GM04503 (cell line): ENCODE measurements around the gene THSD4.

Experiments used
- DNase-seq: peaks from one replicate; pipeline ENCODE4 v3.0.0-alpha.2; 2012; ENCODE audit warnings: low read depth

Gene THSD4

DNA sequence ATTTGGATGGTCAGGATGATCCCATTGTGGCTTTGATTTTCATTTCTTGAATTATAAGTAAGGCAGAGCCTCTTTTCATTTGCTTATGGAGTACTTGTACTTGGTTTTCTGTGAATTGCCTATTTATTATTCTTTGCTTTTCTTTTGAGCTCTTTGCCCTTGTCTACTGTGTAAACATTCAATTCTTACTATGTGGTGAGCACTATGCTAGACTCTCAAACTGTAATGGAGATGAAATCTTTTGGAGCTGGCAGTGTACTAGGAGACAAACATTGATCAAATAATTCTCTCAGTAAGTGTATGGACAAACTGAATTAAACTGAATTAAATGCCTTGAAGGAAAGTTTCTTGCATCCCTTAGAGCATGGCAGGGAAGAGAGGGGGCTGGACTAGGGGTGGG is 608.1 kb downstream of the THSD4 start:
- no peak for DNase-seq

DNA sequence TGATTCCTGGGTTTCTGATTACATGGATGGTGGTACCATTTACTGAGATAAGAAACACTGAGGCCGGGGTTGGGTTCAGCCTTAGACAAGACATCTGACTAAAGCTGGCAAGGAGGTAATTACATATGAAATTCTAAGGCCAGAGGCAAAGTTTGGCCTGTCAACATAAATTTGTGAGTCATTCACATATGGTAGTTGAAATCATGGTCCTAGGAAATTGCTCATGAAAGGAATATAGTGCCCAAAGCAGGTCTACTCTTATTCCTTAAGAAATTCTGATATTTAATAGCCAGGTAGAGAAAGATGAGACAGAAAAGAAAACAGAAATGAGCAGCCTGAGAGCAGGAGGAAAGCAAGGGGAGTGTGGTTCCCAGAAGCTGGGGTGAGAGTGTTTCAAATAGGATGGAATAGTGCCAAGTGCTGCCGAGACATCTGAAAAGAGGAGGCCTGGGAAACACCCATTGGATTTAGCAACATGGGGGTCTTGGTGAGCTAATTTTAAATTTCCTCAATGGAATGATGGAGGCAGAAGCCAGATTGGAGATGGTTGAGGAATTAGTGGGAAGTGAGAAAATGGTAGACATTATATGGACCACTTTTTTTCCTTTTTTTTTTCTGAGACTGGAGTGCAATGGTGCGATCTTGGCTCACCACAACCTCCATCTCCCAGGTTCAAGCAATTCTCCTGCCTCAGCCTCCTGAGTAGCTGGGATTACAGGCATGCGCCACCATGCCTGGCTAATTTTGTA is 610.1 kb downstream of the THSD4 start:
- DNase-seq, result peak; percentile 47

DNA sequence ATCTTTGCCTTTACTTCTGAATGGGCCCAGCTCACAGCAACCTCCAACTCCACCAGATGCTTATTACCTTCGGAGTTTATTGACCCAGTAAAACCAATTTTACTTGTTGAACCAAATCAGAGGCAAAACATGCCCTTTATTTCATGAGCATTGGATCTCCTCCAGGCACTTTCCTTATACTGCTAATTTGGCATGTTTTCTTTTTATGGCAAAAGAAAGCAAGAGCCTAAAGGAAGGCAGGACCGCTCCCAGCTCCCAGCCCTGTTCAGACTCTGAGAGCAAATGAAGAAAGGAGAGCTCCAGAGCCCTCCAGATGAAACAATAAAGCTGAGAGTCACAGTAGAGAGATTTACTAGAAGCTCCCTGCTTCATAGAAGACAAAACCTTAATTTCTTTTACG is 613.6 kb downstream of the THSD4 start:
- no peak for DNase-seq

DNA sequence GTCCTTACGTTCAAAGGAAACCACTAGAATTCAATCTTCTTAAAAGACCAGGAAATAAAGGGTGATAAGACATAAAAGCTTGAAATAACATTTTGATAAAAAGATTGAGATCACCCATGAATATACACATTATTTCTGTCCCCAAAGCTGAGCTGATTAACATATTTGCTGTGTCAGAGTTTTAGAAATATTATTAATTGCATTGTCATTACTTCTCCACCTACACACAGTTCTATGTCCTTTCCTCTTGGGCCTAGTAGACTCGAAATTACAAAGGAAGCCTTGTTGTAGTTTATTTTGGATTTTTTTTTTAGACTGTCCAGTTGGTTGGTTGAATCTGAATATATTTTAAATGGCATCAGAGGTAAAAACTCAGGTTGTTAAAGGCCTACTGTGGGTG is 614.0 kb downstream of the THSD4 start:
- DNase-seq, result no peak

DNA sequence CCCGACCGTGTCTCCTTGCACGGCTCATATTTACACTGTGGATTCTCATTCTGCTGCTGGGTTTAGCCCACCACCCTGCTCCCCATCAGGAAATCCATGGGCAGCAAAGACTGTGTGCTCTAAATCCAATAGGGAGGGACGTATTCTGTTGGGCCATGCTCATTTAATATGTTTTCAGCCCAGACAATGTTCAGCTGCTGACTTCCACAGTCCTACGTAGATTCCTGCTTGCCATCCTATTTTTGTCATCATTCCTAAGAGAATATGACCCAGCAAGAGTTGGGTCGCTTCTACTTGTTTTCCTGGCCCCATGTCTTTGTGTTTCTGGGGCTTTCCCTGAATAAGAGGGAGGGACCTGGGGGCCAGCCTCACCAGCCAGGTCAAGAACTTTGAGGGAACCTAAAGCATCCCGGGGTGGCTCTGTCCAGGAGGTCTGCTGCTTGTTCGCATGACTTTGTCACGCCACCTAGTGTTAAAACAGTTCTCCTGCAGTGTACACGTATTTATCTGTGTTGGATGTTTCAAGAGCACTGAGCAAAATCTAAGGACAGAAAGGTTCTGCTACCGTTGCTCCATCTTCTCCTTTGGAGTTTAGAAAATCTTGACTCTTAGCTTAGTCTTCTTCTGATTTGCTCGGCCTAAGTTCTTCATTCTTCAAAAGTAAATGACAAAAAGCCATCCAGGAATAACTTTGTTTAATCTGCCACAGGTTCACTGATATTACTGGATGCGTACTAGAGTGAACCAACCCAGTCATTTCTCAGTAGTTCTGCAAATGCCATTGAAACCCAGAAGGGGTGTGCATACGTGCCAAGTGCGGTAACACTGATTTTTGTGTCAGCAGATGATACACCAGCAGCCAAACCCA is 615.2 kb downstream of the THSD4 start:
- DNase-seq, result no peak

DNA sequence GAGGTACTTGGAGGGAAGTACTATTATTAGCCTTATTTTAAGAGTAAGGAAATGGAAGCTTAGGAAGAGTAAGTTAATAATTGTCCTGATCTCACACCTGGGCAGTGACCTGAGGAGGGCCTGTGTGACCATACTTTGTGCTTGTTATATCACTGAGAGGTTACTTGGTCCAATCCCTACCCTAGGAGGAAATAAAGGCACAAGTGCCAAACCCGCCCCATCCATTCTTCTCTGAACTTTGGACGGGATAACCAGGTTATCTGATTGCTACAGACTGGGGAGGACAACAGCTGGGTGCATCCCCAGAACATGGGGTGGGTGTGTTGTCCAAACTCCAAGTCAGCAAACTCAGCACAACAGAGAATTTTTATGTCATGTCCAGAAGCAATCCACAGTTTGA is 617.4 kb downstream of the THSD4 start:
- DNase-seq, result no peak

DNA sequence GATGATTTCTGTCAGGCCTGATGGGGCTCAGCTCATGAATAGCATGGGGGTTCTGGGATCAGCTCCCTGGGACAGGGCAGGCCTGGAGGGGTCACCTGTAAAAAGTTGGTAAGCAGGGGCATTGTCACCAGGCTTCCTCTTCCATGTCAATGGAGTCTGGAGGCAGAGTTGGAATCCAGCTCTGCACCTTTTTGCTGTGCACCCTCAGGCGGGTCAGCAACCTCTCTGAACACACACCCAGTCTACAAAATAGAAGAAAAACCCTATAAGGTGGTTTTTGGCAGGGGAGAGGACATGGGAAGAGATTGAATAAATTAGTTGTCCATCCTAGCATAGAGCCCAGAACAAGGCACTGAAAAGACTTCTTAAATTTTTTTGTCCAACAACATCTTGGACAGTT is 617.9 kb downstream of the THSD4 start:
- DNase-seq, result no peak

DNA sequence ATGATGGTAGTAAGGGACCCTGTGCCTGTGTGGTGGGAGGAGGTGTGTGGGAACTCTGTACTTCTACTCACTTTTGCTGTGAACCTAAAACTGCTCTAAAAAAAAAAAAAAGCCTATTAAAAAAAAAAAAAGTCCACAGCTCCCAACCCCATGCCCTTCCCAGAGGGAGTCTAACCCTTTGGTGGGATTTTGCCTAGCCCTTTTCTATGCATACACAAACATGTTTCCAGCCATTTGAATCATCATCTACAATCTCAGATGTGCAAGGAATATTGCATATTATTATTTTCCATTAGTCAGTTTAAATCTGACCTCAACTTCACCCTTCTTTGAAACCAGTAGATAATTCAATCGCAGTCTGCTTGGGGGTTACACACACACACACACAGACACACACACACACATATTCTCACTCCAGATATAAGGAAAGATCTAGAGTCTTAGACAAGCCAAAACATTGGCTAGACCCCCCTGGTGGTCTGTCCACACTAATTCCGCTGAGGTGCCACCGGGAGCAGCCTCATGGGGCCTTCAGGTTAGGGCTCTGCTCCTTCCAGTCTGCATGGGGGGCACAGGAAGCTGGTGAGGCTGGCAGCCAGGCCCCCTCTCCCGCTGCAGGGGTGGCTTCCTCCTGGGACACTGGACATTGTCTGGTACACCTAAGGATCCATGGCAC is 619.6 kb downstream of the THSD4 start:
- DNase-seq, result no peak

DNA sequence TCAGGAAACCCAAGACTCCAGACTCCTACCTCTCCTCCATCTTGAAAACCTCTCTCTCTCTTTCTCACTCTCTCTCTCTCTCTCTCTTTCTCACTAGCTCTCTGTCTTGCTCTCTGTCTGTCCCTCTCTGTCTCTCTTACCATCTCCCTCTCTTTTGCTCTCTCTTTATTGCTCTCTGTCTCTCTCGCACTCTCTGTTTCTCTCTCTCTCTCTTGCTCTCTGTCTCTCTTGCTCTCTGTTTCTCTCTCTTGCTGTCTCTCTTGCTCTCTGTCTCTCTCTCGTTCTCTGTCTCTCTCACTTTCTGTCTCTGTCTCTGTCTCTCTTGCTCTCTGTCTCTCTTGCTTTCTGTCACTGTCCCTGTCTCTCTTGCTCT is 620.1 kb downstream of the THSD4 start:
- DNase-seq, result no peak

DNA sequence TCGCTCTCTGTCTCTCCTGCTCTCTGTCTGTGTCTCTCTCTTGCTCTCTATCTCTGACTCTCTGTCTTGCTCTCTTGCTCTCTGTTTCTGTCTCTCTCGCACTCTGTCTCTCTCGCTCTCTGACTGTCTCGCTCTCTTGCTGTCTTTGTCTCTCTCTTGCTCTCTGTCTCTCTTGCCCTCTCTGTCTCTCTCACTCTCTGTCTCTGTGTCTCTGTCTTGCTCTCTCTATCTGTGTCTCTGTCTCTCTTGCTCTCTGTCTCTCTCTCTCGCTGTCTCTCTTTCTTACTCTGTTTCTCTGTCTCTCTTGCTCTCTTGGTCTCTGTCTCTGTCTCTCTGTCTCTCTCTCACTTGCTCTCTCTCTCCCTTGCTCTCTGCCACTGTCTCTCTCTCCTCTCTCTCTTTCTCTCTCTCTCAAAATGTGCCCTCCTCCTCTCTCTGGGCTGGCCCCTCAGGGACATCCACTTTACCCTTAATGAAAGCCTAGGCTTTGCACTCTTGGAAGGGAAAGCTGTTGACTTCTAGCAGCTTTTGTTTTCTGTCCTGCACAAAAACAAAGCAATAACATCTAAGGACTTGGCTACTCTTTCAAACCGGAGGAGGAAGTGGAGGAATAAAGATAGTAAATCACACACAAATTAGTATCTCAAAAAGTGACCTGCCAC is 621.1 kb downstream of the THSD4 start:
- no peak for DNase-seq

DNA sequence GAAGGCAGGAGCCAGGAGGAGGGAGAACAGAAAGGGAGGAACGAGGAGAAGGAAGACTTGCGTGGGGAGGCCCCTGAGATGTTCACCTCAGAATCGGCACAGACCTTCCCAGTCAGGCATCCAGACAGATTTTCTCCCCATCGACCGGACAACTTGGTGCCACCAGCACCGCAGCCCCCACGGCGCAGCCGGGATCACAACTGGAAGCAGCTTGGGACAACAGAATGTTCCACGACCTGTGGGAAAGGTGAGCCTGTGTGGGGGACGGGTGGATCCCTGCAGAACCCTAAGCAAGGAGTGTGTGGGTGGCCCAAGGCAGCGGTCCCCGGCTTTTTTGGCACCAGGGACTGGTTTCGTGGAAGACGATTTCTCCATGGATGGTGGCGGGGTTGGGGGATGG is 622.5 kb downstream of the THSD4 start:
- DNase-seq, result no peak

DNA sequence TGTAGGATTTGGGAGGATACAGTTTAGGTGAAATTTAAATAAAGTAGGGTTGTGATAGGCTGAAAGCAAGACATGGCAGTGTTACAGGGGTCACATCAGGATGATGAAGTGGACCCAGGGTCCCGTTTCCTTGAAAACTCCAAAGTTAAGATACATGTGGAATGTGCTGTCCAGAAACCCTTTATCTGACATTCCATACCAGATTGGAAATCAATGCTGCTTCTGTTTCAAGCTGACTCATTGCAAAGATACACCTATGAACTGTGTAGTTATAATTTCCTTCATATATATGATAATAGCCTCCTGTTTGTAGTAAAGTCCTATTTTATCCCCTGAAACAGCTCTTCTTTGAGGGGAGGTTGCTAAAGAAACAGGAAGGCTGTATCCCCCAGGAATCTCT is 624.1 kb downstream of the THSD4 start:
- no peak for DNase-seq

DNA sequence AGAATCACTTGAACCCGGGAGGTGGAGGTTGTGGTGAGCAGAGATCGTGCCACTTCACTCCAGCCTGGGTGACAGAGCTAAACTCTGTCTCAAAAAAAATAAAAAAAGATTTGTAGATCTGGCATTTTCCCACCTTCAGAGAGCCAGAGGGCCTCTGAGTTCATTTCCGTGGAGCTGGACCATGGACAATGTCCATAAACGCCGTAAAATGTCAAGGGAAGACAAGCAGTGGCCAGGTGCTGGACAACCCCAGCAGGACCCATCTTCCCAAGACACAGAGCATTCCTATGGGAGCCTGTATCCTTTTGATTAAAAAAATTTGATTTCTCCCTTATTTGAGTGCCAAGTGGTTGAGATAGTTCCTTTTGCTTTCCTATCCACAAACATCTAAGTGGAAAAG is 627.7 kb downstream of the THSD4 start:
- DNase-seq, result no peak

DNA sequence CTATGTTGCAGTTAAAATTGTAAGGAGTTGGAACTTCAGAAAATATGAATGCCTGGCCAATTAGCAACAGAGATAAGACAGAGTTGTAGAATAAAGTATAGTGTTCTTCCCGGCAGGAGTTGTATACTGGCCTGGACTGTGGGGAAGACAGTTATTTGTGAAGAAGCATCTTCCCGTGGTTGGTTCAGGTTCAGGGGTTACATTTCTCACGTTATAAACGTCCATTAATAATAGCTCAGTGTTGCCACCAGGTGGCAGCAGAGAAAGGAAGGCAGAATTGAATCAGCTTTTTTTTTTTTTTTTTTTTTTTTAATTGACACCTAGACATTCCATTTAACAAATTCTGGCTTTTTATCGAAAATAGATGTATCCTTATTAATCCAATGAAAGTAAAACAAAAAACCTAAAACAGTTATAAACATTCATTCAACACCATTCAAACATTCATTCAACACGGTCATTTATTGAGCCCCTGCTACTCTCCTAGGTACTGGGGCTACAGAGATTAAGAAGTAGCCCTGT is 628.7 kb downstream of the THSD4 start:
- DNase-seq, result no peak

DNA sequence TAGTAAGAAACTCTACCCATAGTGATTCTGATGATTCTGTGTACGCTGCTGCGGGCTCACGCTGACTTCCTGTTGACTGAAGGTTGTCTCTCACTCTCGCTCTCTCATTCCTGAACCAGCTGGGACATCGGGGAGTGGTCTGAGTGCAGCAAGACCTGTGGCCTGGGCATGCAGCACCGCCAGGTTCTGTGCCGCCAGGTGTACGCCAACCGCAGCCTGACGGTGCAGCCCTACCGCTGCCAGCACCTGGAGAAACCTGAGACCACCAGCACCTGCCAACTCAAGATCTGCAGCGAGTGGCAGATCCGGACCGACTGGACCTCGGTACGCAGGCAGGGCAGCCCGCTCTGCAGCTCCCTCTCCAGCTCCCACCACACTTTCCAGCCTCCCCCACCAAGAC is 631.4 kb downstream of the THSD4 start:
- no peak for DNase-seq

DNA sequence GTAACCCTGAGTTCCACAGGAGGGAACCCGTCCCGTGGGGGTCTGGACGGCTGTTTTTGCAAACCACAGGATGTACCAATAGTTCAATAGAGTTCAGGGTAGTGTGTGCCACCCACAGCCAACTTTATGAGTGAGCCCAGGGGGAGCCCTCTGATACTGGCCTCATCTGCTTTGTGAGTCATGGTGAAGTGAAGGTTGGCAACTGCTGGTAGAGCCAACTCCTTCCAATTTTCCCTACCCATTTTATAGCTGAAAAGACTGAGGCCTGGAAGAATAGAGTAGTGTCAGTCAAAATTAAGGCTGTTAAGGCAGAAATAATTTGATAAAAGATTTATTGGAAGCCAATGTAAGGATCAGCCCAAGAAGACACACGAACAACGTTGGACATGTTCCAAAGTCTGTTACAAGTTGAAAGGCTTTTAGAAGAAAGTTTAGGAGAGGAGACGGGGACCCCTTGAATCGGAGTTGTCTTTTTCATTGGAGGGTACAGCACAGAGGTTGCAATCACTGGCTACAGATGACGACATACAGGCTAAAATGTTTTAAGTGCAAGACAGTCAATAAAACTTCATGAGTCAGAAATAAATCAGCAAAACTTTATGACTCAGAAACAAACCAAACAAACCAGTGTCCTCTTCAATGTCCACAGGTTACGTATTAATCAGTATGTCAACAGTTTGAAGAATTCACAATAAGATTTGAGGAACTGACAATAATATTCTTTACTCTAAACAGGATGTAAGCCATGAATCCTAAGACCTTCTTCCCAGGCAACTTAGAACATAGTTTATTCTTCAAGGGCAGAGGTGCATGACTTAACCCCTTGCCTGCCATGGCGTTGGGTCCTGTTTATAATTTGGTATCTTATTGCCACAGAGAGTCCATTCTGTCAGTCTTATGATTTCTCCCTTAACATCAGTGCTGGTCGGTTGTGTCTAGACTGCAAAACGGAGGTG is 632.1 kb downstream of the THSD4 start:
- peak; percentile 71 for DNase-seq

DNA sequence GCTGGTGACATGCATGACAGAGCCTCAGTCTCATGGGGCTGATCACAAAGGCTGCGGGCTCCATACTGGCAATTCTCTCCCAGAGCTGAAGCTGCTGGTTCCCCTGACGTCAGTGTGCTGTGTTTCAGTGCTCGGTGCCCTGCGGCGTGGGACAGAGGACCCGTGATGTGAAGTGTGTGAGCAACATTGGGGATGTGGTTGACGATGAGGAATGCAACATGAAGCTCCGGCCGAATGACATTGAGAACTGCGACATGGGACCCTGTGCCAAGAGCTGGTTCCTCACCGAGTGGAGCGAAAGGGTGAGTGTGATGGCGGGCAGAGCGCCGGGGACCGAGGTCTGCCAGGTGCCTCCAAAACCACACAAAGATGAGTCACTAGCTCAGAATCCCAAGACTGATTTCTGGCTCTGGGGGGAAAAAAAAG is 633.0 kb downstream of the THSD4 start:
- DNase-seq, result no peak

DNA sequence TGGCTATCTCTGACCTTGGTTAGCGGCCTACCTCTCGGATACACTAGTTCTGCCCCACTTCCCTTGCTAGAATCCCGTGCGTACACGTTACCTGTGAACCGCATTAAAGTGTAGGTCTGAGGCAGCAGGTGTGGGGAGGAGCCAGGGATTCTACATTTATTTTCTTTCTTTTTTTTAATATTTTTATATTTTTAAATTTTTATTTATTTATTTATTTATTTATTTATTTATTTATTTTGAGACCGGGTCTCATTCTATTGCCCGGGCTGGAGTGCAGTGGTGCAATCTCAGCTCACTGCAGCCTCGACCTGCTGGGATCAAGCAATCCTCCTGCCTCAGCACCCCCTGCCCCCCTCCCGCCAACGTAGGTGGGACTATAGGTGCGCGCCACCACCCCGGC is 634.2 kb downstream of the THSD4 start:
- DNase-seq, result no peak

DNA sequence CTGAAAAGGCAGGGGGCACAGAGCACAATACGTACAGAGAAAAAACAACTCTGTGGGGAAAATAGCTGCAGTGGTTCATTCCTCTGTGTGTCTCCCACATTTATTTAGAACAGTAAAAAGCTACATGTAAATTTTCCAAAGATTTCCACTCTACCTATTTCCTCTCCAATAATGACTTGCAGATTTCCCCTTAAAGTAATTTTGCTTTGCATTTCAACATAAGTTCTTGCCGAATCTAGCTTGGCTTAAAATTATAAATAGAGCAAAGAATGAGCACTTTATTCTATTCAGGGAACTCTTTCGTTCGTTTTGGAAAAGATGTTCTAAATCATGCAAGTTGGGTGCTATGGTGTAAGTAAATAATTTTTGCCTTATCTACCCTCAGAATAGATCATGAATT is 636.9 kb downstream of the THSD4 start:
- DNase-seq, result no peak

DNA sequence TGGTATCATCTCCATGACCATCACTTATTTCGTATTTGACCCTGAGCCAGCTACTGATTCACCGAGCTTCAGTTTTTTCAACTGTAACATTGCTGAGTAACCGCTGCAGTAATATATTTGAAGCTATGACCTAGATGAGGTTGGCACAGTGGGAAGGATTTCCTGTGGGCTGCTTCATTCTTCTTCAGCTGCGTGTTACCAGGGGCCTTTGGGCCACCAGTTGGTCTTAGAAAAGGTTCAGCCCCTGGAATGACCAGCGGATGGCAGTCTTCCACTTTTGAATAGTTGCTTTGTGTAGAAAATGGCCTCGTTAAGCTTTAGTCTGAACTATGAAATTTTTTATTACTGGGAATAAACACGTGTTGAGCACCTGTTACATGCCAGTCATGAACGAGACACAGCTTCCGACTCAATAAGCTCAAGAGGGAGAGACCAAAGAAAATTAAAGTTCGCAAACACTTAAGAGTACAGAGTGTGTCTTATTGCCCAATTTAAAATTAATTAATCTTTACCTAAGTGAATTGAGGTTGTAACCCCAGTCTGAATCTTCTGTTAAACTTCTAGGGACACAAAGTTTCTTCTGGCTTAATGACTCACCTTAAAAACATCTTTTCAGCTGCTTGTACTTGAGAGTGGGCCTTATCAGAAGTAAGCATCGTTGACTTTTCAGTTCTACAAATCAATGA is 637.5 kb downstream of the THSD4 start:
- DNase-seq, result peak; percentile 95
